Measurements from ENCODE around the gene ATOH8.

ATOH8 gene

DNA sequence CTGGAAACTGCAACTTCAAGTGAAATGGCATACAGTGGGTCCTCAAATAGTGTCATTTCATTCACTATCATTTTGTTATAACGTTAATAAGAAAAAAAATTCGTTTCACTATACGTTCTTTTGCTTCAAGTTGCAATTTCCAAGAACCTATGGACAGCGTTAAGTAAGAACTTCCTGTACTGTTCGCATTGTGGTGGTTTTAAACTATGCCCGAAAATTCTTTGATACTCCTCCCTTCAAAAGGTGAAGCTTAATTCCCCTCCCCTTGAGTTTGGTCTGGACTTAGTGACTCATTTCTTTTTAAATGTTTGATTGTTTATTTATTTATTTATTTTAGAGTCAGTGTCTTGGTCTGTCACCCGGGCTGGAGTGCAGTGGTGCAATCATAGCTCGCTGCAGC is 39.0 kb upstream of the ATOH8 start:
- H3K9me3 ChIP-seq (replicated peaks in 1 of 11), result no peaks in the 10 kb centered on the region
- peaks cover 35 to 57% (median 40%) of the 10 kb centered on the region in 10 experiments for H3K4me1 ChIP-seq
- no peak overlapping the region for H3K27ac ChIP-seq
- no peak overlapping the region for H3K4me3 ChIP-seq
- no peaks in the 10 kb centered on the region for H3K36me3 ChIP-seq
- no peaks in the 10 kb centered on the region for H3K27me3 ChIP-seq
- H3K9ac ChIP-seq, result no peak overlapping the region
- peak overlapping the region in 5 of 11 experiments; percentile 9 to 94 (median 20); a peak in 6 of 22 replicates for H3K4me2 ChIP-seq
- H4K20me1 ChIP-seq, result no peaks in the 10 kb centered on the region
- no peak for TF ChIP-seq Cebpa-rat (IDR thresholded peaks at IDR 0.05)

DNA sequence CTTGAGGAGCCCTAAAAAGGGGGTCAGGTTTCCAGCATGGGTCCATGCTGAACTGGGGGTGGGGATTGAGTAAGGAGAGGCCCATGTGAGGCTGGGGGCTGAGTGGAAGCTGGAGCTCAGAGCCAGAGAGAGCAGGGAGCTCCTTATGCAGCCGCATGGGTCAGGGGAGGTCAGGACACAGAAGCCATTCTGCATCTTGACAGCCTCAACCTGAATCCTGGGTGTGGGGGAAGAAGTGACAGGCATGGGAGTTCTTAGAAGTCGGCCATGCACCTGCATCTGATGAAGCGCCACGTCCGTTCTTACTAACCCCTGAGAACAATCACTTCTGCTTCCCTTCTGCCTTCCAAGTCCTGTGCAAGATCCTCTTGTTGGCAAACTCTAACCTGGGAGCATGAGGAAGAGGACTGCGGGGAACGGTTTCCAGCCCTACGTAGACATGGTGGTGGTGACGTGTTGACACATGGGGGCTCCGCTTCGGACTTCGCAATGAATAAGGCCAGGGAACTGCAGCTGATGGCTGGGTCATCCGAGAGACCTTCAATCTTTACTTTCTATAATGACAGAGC is 37.4 kb upstream of the ATOH8 start:
- no peaks in the 10 kb centered on the region for H3K27me3 ChIP-seq
- no peaks in the 10 kb centered on the region for H4K20me1 ChIP-seq
- H3K4me1 ChIP-seq, result peaks cover 19 to 41% (median 24%) of the 10 kb centered on the region in 10 experiments
- H3K9me3 ChIP-seq (replicated peaks in 1 of 11), result 0 out of 22 replicates have a peak, but pooled peaks cover 0 to 2% (median 0%) of the 10 kb centered on the region in 11 experiments
- TF ChIP-seq Cebpa-rat (IDR thresholded peaks at IDR 0.05), result no peak
- no peak overlapping the region for H3K9ac ChIP-seq
- no peak overlapping the region for H3K4me2 ChIP-seq
- no peaks in the 10 kb centered on the region for H3K36me3 ChIP-seq
- no peak overlapping the region for H3K27ac ChIP-seq
- no peak overlapping the region for H3K4me3 ChIP-seq

DNA sequence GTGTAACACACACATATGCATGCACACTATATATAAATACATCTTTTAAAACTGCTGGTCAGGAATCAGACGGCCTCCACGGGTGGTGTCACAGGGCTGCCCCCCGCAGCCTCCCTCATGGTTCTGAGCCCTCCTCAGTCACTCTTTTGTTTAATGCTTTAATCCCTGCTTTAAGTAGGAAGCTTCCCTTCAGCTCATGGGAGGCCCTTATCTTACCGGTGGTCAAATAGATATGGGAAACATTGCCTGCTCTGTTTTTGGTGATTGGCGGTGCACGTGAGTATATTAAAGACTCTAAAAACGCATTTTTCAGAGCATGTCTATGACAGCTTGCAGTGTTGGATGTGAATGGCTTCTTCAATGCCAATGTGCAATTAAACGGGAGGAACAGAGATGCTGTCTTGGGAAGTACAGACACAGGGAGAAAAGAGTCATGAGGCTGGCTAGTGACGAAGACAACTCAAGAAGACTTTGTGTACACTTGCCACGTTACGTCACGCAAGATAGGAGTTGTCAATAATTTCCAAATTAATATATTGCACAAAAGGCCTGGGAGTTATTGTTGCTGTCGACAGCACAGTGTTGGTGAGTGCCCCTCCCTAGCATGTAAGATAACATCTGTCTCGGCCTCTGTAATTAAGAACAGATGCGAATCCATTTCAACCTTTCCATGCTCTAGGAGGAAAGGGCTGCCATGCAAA is 36.3 kb upstream of the ATOH8 start:
- H3K36me3 ChIP-seq, result no peaks in the 10 kb centered on the region
- no peak overlapping the region for H3K27ac ChIP-seq
- no peak overlapping the region for H3K4me2 ChIP-seq
- TF ChIP-seq Cebpa-rat (IDR thresholded peaks at IDR 0.05), result no peak
- H3K9ac ChIP-seq, result no peak overlapping the region
- H4K20me1 ChIP-seq, result no peaks in the 10 kb centered on the region
- no peaks in the 10 kb centered on the region for H3K27me3 ChIP-seq
- 0 out of 22 replicates have a peak, but pooled peaks cover 0 to 2% (median 0%) of the 10 kb centered on the region in 11 experiments for H3K9me3 ChIP-seq (replicated peaks in 1 of 11)
- H3K4me1 ChIP-seq, result peaks cover 9 to 32% (median 14%) of the 10 kb centered on the region in 10 experiments
- no peak overlapping the region for H3K4me3 ChIP-seq

DNA sequence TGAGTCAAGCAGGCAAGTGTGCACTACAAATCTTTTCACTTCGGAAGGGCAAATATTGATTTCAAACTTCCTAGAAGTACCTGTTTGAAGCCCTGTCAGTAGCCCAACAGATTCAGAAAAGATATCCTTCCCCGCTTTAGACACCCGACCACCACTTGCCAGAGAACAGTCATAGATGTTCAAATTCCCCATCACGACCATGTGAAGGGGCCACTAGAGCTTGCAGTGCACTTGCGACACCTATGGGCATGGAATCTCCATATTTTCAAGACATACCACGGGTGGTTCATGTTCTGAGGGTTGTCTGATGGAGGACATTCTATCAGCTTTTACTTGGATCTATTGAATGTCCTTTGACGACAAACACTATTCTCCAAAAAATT is 35.8 kb upstream of the ATOH8 start:
- no peak overlapping the region for H3K4me3 ChIP-seq
- H3K4me1 ChIP-seq, result peaks cover 4 to 32% (median 10%) of the 10 kb centered on the region in 10 experiments
- TF ChIP-seq Cebpa-rat (IDR thresholded peaks at IDR 0.05), result no peak
- no peaks in the 10 kb centered on the region for H3K36me3 ChIP-seq
- H3K4me2 ChIP-seq, result no peak overlapping the region
- no peak overlapping the region for H3K9ac ChIP-seq
- no peaks in the 10 kb centered on the region for H3K27me3 ChIP-seq
- H4K20me1 ChIP-seq, result no peaks in the 10 kb centered on the region
- 0 out of 22 replicates have a peak, but pooled peaks cover 0 to 2% (median 0%) of the 10 kb centered on the region in 11 experiments for H3K9me3 ChIP-seq (replicated peaks in 1 of 11)
- H3K27ac ChIP-seq, result no peak overlapping the region

DNA sequence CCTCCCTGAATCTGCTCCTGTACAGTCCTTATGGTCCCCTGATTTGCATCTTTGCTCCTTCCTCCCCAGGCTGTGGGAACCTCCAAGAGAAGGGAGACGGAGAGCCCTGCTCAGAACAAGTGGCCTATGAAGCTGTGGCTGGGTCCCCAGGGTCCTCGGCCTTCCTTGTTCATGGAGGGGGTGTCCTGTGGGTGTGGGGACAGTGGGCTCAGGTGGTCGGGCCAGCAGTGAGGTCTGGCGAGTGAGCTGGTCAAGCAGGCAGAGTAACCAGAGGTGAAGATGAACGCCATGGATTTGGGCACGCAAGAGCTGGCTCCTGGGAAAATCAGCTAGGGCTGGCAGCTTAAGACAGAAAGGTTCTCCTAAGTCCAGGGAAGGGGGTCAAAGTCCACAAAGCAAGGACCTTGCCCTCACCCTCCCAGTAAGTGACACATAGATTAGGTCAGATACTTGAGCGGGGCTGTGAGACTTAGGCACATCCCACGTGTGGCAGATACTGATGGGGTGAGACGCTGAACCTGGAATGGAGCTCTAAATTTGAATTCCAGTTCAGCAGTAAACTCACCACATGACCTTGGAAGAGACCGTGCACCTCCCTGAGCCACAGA is 34.8 kb upstream of the ATOH8 start:
- Histone ChIP-seq H3K36me3 (no peaks in the 10 kb centered on the region), H3K27ac (no peak overlapping the region), H3K9ac (no peak overlapping the region), H4K20me1 (no peaks in the 10 kb centered on the region), H3K4me3 (no peak overlapping the region), H3K4me2 (no peak overlapping the region), H3K4me1 (peaks cover 7 to 32% (median 14%) of the 10 kb centered on the region in 10 experiments), H3K9me3 (replicated peaks in 1 of 11) (0 out of 22 replicates have a peak, but pooled peaks cover 0 to 2% (median 0%) of the 10 kb centered on the region in 11 experiments), H3K27me3 (no peaks in the 10 kb centered on the region)
- TF ChIP-seq Cebpa-rat (IDR thresholded peaks at IDR 0.05), result no peak

DNA sequence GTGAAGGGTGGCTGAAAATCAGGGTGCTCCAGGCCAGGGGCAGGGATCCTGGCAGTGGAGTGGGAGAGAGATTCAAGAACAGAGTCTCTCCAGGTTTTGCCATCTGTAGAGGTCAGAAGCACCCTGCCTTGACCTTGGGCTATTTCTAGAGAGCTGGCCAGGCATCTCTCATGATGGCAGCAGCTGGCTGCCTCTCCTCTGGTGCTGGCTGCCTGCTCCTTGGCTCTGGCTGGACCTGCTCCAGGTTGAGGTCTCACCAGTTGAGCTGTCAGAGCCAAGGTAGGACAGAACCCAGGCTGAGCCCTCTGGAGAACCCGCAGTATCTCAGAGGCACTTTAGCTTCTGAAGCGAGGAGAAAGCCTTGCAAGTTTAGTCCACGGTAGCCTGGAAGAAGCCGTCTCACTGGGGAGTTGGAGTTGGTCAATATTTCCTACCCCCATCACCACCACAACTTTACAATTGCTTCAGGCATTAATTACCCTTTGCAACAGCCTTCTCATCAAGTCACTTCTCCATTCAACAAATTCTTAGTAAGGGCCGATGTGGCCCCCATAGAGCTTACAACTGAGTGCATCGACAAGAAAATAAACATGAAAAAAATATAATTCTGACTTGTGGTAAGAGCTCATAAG is 34.1 kb upstream of the ATOH8 start:
- no peak overlapping the region for H3K9ac ChIP-seq
- H3K9me3 ChIP-seq (replicated peaks in 1 of 11), result 0 out of 22 replicates have a peak, but pooled peaks cover 0 to 2% (median 0%) of the 10 kb centered on the region in 11 experiments
- H3K27me3 ChIP-seq, result no peaks in the 10 kb centered on the region
- no peaks in the 10 kb centered on the region for H4K20me1 ChIP-seq
- H3K4me3 ChIP-seq, result no peak overlapping the region
- no peaks in the 10 kb centered on the region for H3K36me3 ChIP-seq
- H3K4me1 ChIP-seq, result peaks cover 14 to 32% (median 20%) of the 10 kb centered on the region in 10 experiments
- no peak for TF ChIP-seq Cebpa-rat (IDR thresholded peaks at IDR 0.05)
- no peak overlapping the region for H3K4me2 ChIP-seq
- H3K27ac ChIP-seq, result no peak overlapping the region

DNA sequence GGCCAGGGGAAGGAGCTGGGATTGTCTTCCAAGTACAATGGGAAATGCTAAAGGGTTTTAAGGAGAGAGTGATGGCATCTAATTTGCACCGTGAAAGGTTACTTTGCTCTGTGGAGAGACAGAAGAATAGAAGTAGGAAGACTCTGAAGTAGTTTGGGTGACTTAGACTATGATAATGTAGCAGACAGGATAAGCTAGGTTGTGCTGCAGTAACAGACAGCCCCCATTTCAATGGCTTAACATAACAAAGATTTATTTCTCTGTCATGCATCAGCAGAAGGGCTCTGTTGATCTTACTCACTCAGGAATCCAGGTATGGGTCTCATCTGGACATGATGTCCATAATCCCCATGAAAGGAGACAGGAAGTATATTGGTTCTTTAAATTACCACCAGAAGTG is 33.3 kb upstream of the ATOH8 start:
- H3K9me3 ChIP-seq (replicated peaks in 1 of 11), result 0 out of 22 replicates have a peak, but pooled peaks cover 0 to 2% (median 0%) of the 10 kb centered on the region in 11 experiments
- TF ChIP-seq Cebpa-rat (IDR thresholded peaks at IDR 0.05), result no peak
- peaks cover 22 to 32% (median 25%) of the 10 kb centered on the region in 10 experiments for H3K4me1 ChIP-seq
- H4K20me1 ChIP-seq, result no peaks in the 10 kb centered on the region
- H3K4me3 ChIP-seq, result no peak overlapping the region
- H3K9ac ChIP-seq, result no peak overlapping the region
- no peaks in the 10 kb centered on the region for H3K36me3 ChIP-seq
- H3K27me3 ChIP-seq, result no peaks in the 10 kb centered on the region
- H3K27ac ChIP-seq, result no peak overlapping the region
- H3K4me2 ChIP-seq, result no peak overlapping the region

DNA sequence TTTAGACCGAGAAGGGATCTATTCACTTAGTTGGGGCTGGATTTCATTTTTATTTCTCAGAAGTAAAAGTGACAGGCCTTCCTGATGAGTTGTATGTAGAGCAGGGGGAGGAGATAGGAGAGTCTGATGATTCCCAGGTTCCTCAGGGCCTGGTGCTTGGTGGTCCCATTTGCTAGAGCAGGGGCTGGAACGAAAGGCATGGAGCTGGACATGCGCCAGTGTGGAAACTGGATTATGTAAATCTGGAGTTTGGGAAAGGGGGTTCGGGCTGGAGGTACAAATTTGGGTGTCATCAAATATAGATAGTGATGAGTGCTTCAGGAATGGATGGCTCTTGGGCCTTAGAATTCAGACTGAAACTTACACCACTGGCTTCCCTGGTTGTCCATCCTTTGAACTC is 32.1 kb upstream of the ATOH8 start:
- no peaks in the 10 kb centered on the region for H3K36me3 ChIP-seq
- no peak for TF ChIP-seq Cebpa-rat (IDR thresholded peaks at IDR 0.05)
- H3K27ac ChIP-seq, result no peak overlapping the region
- no peak overlapping the region for H3K9ac ChIP-seq
- no peaks in the 10 kb centered on the region for H4K20me1 ChIP-seq
- no peak overlapping the region for H3K4me2 ChIP-seq
- H3K27me3 ChIP-seq, result no peaks in the 10 kb centered on the region
- H3K4me1 ChIP-seq, result peaks cover 23 to 39% (median 26%) of the 10 kb centered on the region in 10 experiments
- 0 out of 22 replicates have a peak, but pooled peaks cover 0 to 2% (median 0%) of the 10 kb centered on the region in 11 experiments for H3K9me3 ChIP-seq (replicated peaks in 1 of 11)
- no peak overlapping the region for H3K4me3 ChIP-seq

DNA sequence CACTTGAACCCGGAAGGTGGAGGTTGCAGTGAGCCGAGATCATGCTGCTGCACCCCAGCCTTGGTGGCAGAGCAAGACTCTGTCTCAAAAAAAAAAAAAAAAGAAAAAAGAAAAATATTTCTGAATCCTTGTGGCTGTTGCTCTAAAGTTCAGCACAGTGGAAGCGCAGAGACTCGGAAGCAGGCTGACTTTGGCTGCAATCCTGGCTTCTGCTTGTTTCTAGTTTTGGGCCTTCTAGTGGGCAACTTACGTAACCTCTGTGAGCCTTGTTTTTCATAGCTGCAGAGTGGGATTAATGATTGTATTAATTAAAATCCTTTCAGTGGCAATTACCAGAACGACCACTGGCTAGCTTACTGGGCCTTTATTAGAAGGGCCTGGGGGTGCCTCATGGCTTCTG is 31.3 kb upstream of the ATOH8 start:
- no peak for TF ChIP-seq Cebpa-rat (IDR thresholded peaks at IDR 0.05)
- Histone ChIP-seq H3K9me3 (replicated peaks in 1 of 11) (0 out of 22 replicates have a peak, but pooled peaks cover 0 to 2% (median 0%) of the 10 kb centered on the region in 11 experiments), H3K9ac (no peak overlapping the region), H3K4me1 (peaks cover 23 to 39% (median 26%) of the 10 kb centered on the region in 10 experiments), H3K36me3 (no peaks in the 10 kb centered on the region), H4K20me1 (no peaks in the 10 kb centered on the region), H3K27me3 (no peaks in the 10 kb centered on the region), H3K4me2 (0 out of 22 replicates have a peak overlapping the region, but pooled peaks of 1 of the 11 experiments have one; percentile 71), H3K4me3 (no peak overlapping the region), H3K27ac (no peak overlapping the region)

All from BLaER1 treated with 17β-estradiol and CSF1 and Interleukin-3, amounts not matched to agents 10 nM and 100 nM (cell line).